Measurements from ENCODE around the gene AQP2.
"Not testable (repeated sequence)": the region's sequence is repeated elsewhere in the genome, so short reads cannot be mapped to it uniquely, and the experiment has no call there.

The AQP2 gene

GRCh38 chr12:49987625-49988303, 37.2 kb downstream of the AQP2 start:
- no peak for DNase-seq (ENCODE audit: low spot score)

- DNase-seq (ENCODE audit: low spot score) = not testable (repeated sequence)
Observed at GRCh38 chr12:49989400-49989799, 38.9 kb downstream of the AQP2 start.

- no peak for DNase-seq (ENCODE audit: low spot score)
Observed at GRCh38 chr12:49990273-49990672, 39.7 kb downstream of the AQP2 start.

- DNase-seq (ENCODE audit: low spot score) = no peak
Observed at GRCh38 chr12:49998453-49998852, 47.9 kb downstream of the AQP2 start.

- DNase-seq (ENCODE audit: low spot score) = no peak
Observed at GRCh38 chr12:50003595-50003994, 53.1 kb downstream of the AQP2 start.

GRCh38 chr12:50004696-50005095, 54.2 kb downstream of the AQP2 start:
- no peak for DNase-seq (ENCODE audit: low spot score)

- DNase-seq (ENCODE audit: low spot score) = no peak
Observed at GRCh38 chr12:50005175-50005574, 54.6 kb downstream of the AQP2 start.

- DNase-seq (ENCODE audit: low spot score) = no peak
Observed at GRCh38 chr12:50006280-50006679, 55.7 kb downstream of the AQP2 start.

GRCh38 chr12:50006754-50007442, 56.4 kb downstream of the AQP2 start:
- DNase-seq (ENCODE audit: low spot score) = peak; percentile 28

Measured in RKO (cell line).